ENCODE results near the gene SLC14A1.
"Not testable (repeated sequence)": the region's sequence is repeated elsewhere in the genome, so short reads cannot be mapped to it uniquely, and the experiment has no call there.

SLC14A1 gene

GRCh38 chr18:45724601-45725000 is 620 bp downstream of the SLC14A1 start:
- no peak for DNase-seq

GRCh38 chr18:45725336-45725735 is 1.4 kb downstream of the SLC14A1 start:
- DNase-seq, result no peak

- peak; percentile 19 for DNase-seq
Measured at GRCh38 chr18:45726603-45727002, 2.6 kb downstream of the SLC14A1 start.

GRCh38 chr18:45727068-45727467 is 3.1 kb downstream of the SLC14A1 start:
- no peak for DNase-seq

GRCh38 chr18:45728336-45729010 is 4.5 kb downstream of the SLC14A1 start:
- no peak for DNase-seq

GRCh38 chr18:45730832-45731575 is 7.0 kb downstream of the SLC14A1 start:
- no peak for DNase-seq

- no peak for DNase-seq
Measured at GRCh38 chr18:45731716-45732115, 7.7 kb downstream of the SLC14A1 start.

GRCh38 chr18:45733535-45733934 is 9.6 kb downstream of the SLC14A1 start:
- DNase-seq, result no peak

- no peak for DNase-seq
Measured at GRCh38 chr18:45734505-45734904, 10.5 kb downstream of the SLC14A1 start.

GRCh38 chr18:45734944-45735343 is 11.0 kb downstream of the SLC14A1 start:
- DNase-seq, result no peak

- DNase-seq, result no peak
Measured at GRCh38 chr18:45738660-45739059, 14.7 kb downstream of the SLC14A1 start.

- no peak for DNase-seq
Measured at GRCh38 chr18:45739268-45739667, 15.3 kb downstream of the SLC14A1 start.

GRCh38 chr18:45739848-45740247 is 15.9 kb downstream of the SLC14A1 start:
- no peak for DNase-seq

GRCh38 chr18:45741056-45741455 is 17.1 kb downstream of the SLC14A1 start:
- no peak for DNase-seq

GRCh38 chr18:45745817-45746461 is 22.0 kb downstream of the SLC14A1 start:
- DNase-seq, result no peak

- DNase-seq, result no peak
Measured at GRCh38 chr18:45748501-45748900, 24.5 kb downstream of the SLC14A1 start.

GRCh38 chr18:45749918-45750689 is 26.1 kb downstream of the SLC14A1 start:
- DNase-seq, result no peak

- no peak for DNase-seq
Measured at GRCh38 chr18:45751766-45752165, 27.8 kb downstream of the SLC14A1 start.

- no peak for DNase-seq
Measured at GRCh38 chr18:45752681-45753080, 28.7 kb downstream of the SLC14A1 start.

GRCh38 chr18:45753286-45753685 is 29.3 kb downstream of the SLC14A1 start:
- no peak for DNase-seq

GRCh38 chr18:45755934-45756333 is 32.0 kb downstream of the SLC14A1 start:
- no peak for DNase-seq

- no peak for DNase-seq
Measured at GRCh38 chr18:45757005-45757404, 33.0 kb downstream of the SLC14A1 start.

- not testable (repeated sequence) for DNase-seq
Measured at GRCh38 chr18:45757644-45758043, 33.7 kb downstream of the SLC14A1 start.

Measured in DMS 273 treated with DMSO at 0.1 percent for 48 hours (cell line).